Vagina (tissue), 2 donors: ENCODE results near the gene TLCD2.

Experiments used
- CTCF ChIP-seq, 3 experiments: fragments of 450-650 bp in 2 of 3; fragments of 200-600 bp in 1 of 3; sonication (generic) in 1 of 3; IDR thresholded peaks; one replicate each; pipeline ENCODE4 v1.5.1; 2017 to 2019; ENCODE audit warnings: antibody characterized with exemption in 3 of 3, mild to moderate bottlenecking in 2 of 3, moderate library complexity in 2 of 3
- POLR2A ChIP-seq, 2 donors: fragments of 450-650 bp; IDR thresholded peaks; one replicate each; pipeline ENCODE4 v1.6.1; 2017; ENCODE audit warnings: antibody characterized with exemption in 2 of 2, mild to moderate bottlenecking in 2 of 2, moderate library complexity in 2 of 2

GRCh38 chr17:1735834-1736347 is 25.7 kb upstream of the TLCD2 start:
- no peak for TF ChIP-seq POLR2A (IDR thresholded peaks at IDR 0.05)
- TF ChIP-seq CTCF (IDR thresholded peaks at IDR 0.05) = no peak
